GM06990 (cell line): ENCODE data around the gene CSRP1.
A peak's percentile ranks its signal among the peaks of the same experiment; 100 is the strongest.

Experiments used
- DNase-seq: peaks from one replicate; pipeline ENCODE4 v3.0.0-alpha.2; 2011; ENCODE audit not compliant: insufficient read length; ENCODE audit errors: extremely low read depth
- H3K27me3 ChIP-seq: replicated peaks from 2 replicates; pipeline ENCODE4 v1.6.0; 2011; ENCODE audit warnings: low read length; ENCODE audit not compliant: control insufficient read depth, insufficient read depth
- H3K36me3 ChIP-seq: 2 replicates; pipeline ENCODE4 v1.5.1; 2011; ENCODE audit warnings: low read length; ENCODE audit not compliant: control insufficient read depth, insufficient read depth
- H3K4me3 ChIP-seq: replicated peaks from 2 replicates; pipeline ENCODE4 v1.5.1; 2011; ENCODE audit warnings: low read depth, mild to moderate bottlenecking, control low read depth, low read length
- CTCF ChIP-seq: IDR thresholded peaks from 2 replicates; pipeline ENCODE4 v1.5.1; 2011; ENCODE audit warnings: low read length, control low read depth, mild to moderate bottlenecking, inconsistent platforms; ENCODE audit not compliant: insufficient read depth, poor library complexity, severe bottlenecking

CSRP1 gene

DNA sequence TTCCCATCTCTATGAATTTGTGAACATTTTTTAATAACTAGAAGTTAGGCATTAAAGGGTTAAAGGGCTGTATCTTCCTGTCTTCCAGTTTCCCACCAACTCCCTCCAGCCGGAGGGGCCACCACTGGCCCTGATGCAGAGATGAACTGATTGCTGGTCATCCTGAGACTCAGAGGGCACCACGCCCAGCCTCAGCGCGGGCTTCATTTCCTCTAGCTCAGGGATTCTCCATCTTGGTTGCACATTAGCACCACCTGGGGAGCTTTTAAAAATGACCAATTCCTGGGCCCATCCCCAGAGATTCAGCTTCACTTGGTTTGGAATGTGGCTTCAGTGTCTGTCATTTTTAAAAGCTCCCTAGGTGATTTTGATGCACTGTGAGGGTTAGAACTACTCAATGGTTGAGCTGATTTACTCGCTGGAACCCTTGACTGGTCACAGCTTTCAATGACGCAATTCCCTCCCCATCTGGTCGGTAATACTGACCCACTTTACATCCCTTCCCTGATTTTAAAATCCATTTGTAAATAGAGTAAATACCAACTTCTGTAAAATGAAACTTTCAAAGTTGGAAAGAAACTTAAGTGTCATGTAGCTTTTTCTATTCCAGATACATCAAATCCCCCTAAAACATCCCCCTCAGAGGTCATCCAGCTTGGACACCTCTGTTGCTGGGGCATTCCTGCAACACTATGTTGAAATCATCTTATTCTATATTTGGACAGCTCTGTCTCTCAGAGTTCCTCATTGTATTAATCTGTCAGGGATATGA is 37.1 kb upstream of the CSRP1 start:
- no peak overlapping the region for H3K4me3 ChIP-seq
- DNase-seq = no peak

DNA sequence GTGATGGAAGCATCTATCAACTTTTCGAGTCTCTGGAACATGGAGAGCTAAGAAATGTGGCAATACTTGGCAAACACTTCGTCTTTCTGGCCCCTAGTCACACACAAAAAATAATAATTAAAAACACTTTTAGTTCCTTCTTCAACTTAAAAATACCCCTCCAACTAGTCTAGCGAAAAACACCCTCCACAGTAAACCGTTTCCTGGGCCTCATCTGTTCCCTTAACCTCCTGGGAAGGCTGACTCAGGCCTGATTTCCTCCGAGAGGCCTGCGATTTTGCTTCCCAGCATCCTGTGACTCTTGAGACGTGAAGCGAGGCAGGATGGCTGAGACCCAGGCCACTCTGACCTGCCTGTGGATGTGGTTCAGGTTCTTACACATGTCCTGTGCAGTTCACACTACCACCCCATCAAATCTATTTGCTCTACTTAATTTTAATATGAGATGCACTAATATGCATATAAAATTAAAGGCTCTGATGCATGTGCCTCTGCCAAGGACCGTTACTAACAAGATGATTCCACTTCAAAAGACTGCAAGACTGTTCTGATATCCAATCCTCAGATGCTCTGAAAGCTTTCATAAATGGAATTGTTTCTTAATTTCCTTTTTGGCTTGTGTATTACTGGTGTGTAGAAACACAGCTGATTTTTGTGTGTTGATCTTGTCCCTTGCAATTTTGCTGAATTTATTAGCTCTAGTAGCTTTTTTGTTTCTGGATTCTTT is 35.5 kb upstream of the CSRP1 start:
- Histone ChIP-seq H3K27me3 (peaks cover 5% of the 10 kb centered on the region), H3K4me3 (no peak overlapping the region), H3K36me3 (no peaks in the 10 kb centered on the region)
- DNase-seq = no peak
- no peak for TF ChIP-seq CTCF

More for the DNA sequence above, 37.1 kb upstream of the CSRP1 start:
- peaks cover 1% of the 10 kb centered on the region; the same call in 1 of the 2 replicates for H3K27me3 ChIP-seq
- no peaks in the 10 kb centered on the region for H3K36me3 ChIP-seq
- TF ChIP-seq CTCF = no peak

GRCh38 chr1:201540846-201541735 is 34.2 kb upstream of the CSRP1 start:
- H3K4me3 ChIP-seq = no peak overlapping the region
- no peak for TF ChIP-seq CTCF
- no peaks in the 10 kb centered on the region for H3K36me3 ChIP-seq
- no peak for DNase-seq
- peaks cover 5% of the 10 kb centered on the region for H3K27me3 ChIP-seq

DNA sequence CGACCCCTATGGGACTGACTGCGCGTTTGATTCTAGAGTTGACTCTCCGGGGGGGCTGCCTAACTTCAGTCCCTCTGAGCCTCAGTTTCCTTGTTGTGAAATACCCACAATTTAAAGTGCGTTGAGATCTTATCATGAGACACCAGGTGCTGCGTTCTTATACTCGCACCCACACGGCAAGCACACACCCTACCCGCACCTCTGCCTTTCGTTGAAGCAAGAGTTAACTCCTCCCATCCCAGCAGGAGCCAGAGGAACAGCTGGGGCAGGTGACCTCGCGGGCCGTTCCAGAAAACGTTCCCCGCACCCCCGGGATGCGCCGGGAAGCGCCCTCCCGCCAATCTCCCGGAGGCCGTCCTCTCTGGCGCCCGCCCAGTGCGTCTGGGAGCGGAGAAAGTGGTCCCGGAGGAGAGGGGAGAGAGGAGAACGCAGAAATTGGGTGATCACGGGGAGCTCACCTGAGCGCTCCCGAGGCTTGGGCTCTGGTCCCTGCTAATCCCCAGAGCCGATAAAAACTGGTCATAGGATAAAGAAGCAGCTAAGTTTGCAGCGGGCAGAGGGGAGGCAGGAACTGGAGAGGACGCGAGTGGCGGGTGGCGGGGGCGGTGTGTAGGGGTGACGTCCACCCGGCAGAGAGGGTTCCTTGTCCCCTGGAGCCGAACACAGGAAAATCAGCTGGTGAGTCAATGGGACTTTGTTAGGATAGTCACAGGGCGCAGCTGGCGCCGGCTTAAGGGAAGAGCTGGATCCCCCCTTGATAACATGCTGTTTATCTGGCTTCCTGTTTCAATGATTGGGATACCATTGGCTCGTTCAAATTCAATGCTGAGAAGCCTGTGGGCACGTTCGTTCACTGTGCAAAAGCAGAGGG is 32.9 kb upstream of the CSRP1 start:
- Histone ChIP-seq H3K27me3 (peaks cover 5% of the 10 kb centered on the region), H3K36me3 (no peaks in the 10 kb centered on the region), H3K4me3 (peak overlapping the region; percentile 50)
- TF ChIP-seq CTCF = no peak
- DNase-seq = no peak
